Neural cell (in vitro differentiated cells): ENCODE results near the gene SYTL3. TPM values are rescaled to one million over a fixed set of nuclear protein-coding genes. Genes with fewer than 3 reads are reported as not detected.
"Not testable (repeated sequence)": the region's sequence is repeated elsewhere in the genome, so short reads cannot be mapped to it uniquely, and the experiment has no call there.

ENCODE experiments used
- H2AFZ ChIP-seq: fragments of 200-600, 300-800 bp; sonication (generic), shearing (Covaris generic); 2 replicates; pipeline ENCODE4 v1.6.0; 2014; ENCODE audit warnings: low read depth, mild to moderate bottlenecking, antibody characterized with exemption, low read length, moderate library complexity
- H3F3A ChIP-seq: fragments of 200-600 bp; shearing (Covaris generic); 2 replicates; pipeline ENCODE4 v1.6.1; 2016; ENCODE audit warnings: mild to moderate bottlenecking, moderate library complexity, mixed read lengths, antibody characterized with exemption, low read length; ENCODE audit not compliant: insufficient read depth, poor library complexity, severe bottlenecking
- H3K27ac ChIP-seq: fragments of 200-600, 300-800 bp; sonication (generic), shearing (Covaris generic); 2 replicates; pipeline ENCODE4 v1.5.1; 2014; ENCODE audit warnings: mild to moderate bottlenecking, low read length, moderate library complexity
- H3K27me3 ChIP-seq: fragments of 300-800, 200-600 bp; sonication (generic), shearing (Covaris generic); 2 replicates; pipeline ENCODE4 v1.6.0; 2014; ENCODE audit warnings: mild to moderate bottlenecking, low read depth, low read length, moderate library complexity; ENCODE audit not compliant: insufficient read depth
- H3K36me3 ChIP-seq: fragments of 300-800, 200-600 bp; sonication (generic), shearing (Covaris generic); 2 replicates; pipeline ENCODE4 v1.5.1; 2014; ENCODE audit warnings: mild to moderate bottlenecking, antibody characterized with exemption, low read length, moderate library complexity; ENCODE audit not compliant: insufficient read depth
- H3K4me2 ChIP-seq: fragments of 300-800, 200-600 bp; sonication (generic), shearing (Covaris generic); 2 replicates; pipeline ENCODE4 v1.6.0; 2014; ENCODE audit warnings: mild to moderate bottlenecking, low read length
- H3K4me3 ChIP-seq: fragments of 300-800, 200-600 bp; sonication (generic), shearing (Covaris generic); 2 replicates; pipeline ENCODE4 v1.5.1; 2014; ENCODE audit warnings: mild to moderate bottlenecking, low read length, moderate library complexity
- H3K79me2 ChIP-seq: fragments of 200-600 bp; shearing (Covaris generic); replicated peaks from 2 replicates; pipeline ENCODE4 v1.6.0; 2014; ENCODE audit warnings: mild to moderate bottlenecking, low read length, moderate library complexity; ENCODE audit not compliant: insufficient read depth
- H3K9ac ChIP-seq: fragments of 300-800, 200-600 bp; sonication (generic), shearing (Covaris generic); 2 replicates; pipeline ENCODE4 v1.6.1; 2016; ENCODE audit warnings: mild to moderate bottlenecking, low read length, mixed read lengths
- H3K9me2 ChIP-seq: fragments of 200-600 bp; shearing (Covaris generic); 2 replicates; pipeline ENCODE4 v1.6.1; 2016; ENCODE audit warnings: mild to moderate bottlenecking, low read length, mixed read lengths; ENCODE audit not compliant: insufficient read depth
- H3K9me3 ChIP-seq: fragments of 200-600, 300-800 bp; sonication (generic), shearing (Covaris generic); 2 replicates; pipeline ENCODE4 v1.6.1; 2016; ENCODE audit warnings: mild to moderate bottlenecking, mixed run types, low read length, moderate library complexity, mixed read lengths
- H4K20me1 ChIP-seq: fragments of 200-600 bp; shearing (Covaris generic); 2 replicates; pipeline ENCODE4 v1.6.1; 2016; ENCODE audit warnings: mild to moderate bottlenecking, mixed run types; ENCODE audit not compliant: insufficient read depth
- EP300 ChIP-seq: fragments of 450-650 bp; conservative IDR thresholded peaks from 2 replicates; pipeline ENCODE4 v1.6.1; 2014; ENCODE audit warnings: antibody characterized with exemption, mild to moderate bottlenecking, moderate library complexity; ENCODE audit not compliant: poor library complexity, severe bottlenecking
- EZH2 ChIP-seq: fragments of 200-600, 300-800 bp; shearing (Covaris generic), sonication (generic); IDR thresholded peaks from 2 replicates; pipeline ENCODE4 v1.6.1; 2014; ENCODE audit warnings: antibody characterized with exemption, low read length, borderline replicate concordance, mild to moderate bottlenecking; ENCODE audit not compliant: insufficient read depth, poor library complexity, severe bottlenecking
- MXI1 ChIP-seq: fragments of 450-650 bp; conservative IDR thresholded peaks from 2 replicates; pipeline ENCODE4 v1.6.1; 2014; ENCODE audit warnings: antibody characterized with exemption, mild to moderate bottlenecking; ENCODE audit not compliant: poor library complexity, severe bottlenecking
- POLR2AphosphoS5 ChIP-seq: IDR thresholded peaks from 2 replicates; pipeline ENCODE4 v1.6.1; 2012
- RAD21 ChIP-seq: fragments of 450-650 bp; conservative IDR thresholded peaks from 2 replicates; pipeline ENCODE4 v1.6.1; 2014; ENCODE audit warnings: antibody characterized with exemption, mild to moderate bottlenecking, moderate library complexity
- REST ChIP-seq: IDR thresholded peaks from 2 replicates; pipeline ENCODE4 v1.6.1; 2012; ENCODE audit warnings: borderline replicate concordance
- SMC3 ChIP-seq: fragments of 450-650 bp; conservative IDR thresholded peaks from 2 replicates; pipeline ENCODE4 v1.6.1; 2014; ENCODE audit warnings: antibody characterized with exemption, mild to moderate bottlenecking, moderate library complexity; ENCODE audit not compliant: poor library complexity
- TAF1 ChIP-seq: IDR thresholded peaks from 2 replicates; pipeline ENCODE4 v1.6.1; 2012; ENCODE audit warnings: low read depth
- polyA plus RNA-seq: library from polyadenylated mRNA; depleted of rRNA; stranded (reverse); fragments of >200 nt; gene quantifications from 2 replicates; pipeline ENCODE4 v1.2.3, GENCODE V29; 2014

The SYTL3 gene
- polyA plus RNA-seq, 1 donor from 2014 or later = 2.1 TPM

DNA sequence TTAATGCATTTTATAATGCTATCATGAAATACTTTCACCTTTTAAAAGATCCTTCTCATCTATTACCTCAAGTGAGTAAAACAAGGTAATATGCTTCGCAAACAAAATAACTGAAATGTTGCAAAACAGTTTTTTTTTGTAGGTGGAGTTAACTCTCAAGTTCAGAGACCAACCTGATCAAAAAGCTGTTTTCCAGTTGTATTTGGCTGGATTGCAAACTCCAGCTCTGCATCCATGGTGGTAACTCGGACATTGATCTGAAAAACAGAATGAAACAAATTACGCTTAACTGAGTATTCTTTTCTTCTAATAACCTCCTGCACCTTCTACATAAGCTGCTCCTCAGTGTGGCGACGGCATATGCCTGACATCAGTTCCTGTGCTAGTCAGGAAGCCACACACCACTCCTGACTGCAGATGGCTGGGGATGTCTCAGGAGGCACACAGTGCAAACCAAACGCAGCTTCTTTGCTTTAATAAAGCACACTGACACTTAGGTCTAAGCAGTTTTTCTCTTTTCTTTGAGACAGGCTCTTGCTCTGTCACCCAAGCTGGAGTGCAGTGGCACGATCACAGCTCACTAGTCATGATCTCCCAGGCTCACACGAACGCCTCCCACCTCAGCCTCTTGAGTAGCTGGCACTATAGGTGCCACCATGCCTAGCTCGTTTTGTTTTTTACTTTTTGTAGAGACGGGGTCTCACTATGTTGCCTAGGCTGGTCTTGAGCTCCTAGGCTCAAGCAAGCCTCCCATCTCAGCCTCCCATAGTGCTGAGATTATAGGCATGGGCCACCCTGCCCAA, 139.5 kb downstream of the SYTL3 start:
- H3K27ac ChIP-seq = no peak overlapping the region
- no peaks in the 10 kb centered on the region for H3K36me3 ChIP-seq
- no peaks in the 10 kb centered on the region for H3K27me3 ChIP-seq
- no peak overlapping the region for H2AFZ ChIP-seq
- H3K4me3 ChIP-seq = no peak overlapping the region
- no peaks in the 10 kb centered on the region for H3F3A ChIP-seq
- H3K9me3 ChIP-seq = no peaks in the 10 kb centered on the region
- H4K20me1 ChIP-seq = no peaks in the 10 kb centered on the region
- no peak overlapping the region for H3K9ac ChIP-seq
- no peak overlapping the region for H3K4me2 ChIP-seq
- H3K9me2 ChIP-seq = no peaks in the 10 kb centered on the region
- TF ChIP-seq MXI1 = no peak
- no peak for TF ChIP-seq RAD21
- TF ChIP-seq REST = no peak
- no peak for TF ChIP-seq POLR2AphosphoS5
- no peak for TF ChIP-seq EZH2
- no peak for TF ChIP-seq EP300
- no peaks in the 10 kb centered on the region for H3K79me2 ChIP-seq

DNA sequence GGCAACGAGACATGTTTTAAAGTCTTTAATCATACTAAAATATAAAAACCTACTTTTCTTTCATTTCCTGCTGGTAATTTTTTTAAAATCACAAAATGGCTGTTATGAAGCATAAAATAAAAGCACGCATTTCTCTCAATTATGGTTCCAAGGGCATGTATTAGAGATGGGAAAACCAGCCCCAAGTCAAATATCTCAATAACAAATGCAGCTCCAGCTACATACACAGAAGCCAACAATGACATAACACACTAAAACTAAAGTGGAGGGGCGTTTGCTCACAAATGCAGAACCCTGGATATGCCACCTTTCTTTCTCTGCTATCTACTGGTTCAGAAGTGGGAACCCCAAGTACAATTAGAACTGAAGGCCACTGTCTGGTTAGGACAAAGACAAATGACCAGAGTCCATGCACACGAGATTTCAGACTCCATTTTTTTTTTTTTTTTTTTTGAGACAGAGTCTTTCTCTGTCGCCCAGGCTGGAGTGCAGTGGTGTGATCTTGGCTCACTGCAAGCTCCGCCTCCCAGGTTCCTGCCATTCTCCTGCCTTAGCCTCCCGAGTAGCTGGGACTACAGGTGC, 141.5 kb downstream of the SYTL3 start:
- Histone ChIP-seq H3F3A (no peaks in the 10 kb centered on the region), H3K36me3 (no peaks in the 10 kb centered on the region), H3K4me2 (no peak overlapping the region), H3K27ac (no peak overlapping the region), H3K4me3 (no peak overlapping the region), H4K20me1 (no peaks in the 10 kb centered on the region), H3K27me3 (no peaks in the 10 kb centered on the region), H3K9me2 (no peaks in the 10 kb centered on the region), H3K9me3 (no peaks in the 10 kb centered on the region), H3K9ac (no peak overlapping the region), H2AFZ (no peak overlapping the region), H3K79me2 (peaks cover 3% of the 10 kb centered on the region)
- TF ChIP-seq TAF1 = no peak
- TF ChIP-seq MXI1 = no peak
- no peak for TF ChIP-seq EP300
- no peak for TF ChIP-seq REST
- no peak for TF ChIP-seq SMC3

DNA sequence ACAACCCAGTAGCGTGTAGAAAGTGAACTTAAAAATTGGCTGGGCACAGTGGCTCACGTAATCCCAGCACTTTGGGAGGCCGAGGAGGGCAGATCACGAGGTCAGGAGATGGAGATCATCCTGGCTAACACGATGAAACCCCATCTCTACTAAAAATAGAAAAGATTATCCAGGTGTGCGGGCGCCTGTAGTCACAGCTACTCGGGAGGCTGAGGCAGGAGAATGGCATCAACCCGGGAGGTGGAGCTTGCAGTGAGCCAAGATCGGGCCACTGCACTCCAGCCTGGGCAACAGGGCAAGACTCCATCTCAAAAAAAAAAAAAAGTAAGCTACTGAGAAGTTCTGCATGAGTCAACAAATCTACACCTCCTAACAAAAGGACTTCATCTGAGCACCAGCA, 142.7 kb downstream of the SYTL3 start:
- not testable (repeated sequence) for H3K9me2 ChIP-seq, H3K27me3 ChIP-seq, H3K9me3 ChIP-seq, H3K79me2 ChIP-seq, H3F3A ChIP-seq, H3K27ac ChIP-seq, H3K4me2 ChIP-seq, H3K9ac ChIP-seq, H3K4me3 ChIP-seq, H3K36me3 ChIP-seq, H2AFZ ChIP-seq, H4K20me1 ChIP-seq
